Central memory CD8-positive, alpha-beta T cell (primary cell): ENCODE results near the gene PEAK1.

Experiments used
- ATAC-seq: fragments of 150-1000 bp; cut with Tn5 transposase; replicated peaks from 2 replicates; pipeline ENCODE4 v1.10.0; 2022; ENCODE audit warnings: mild to moderate bottlenecking, moderate FRiP score, moderate number of reproducible peaks; ENCODE audit not compliant: poor library complexity, severe bottlenecking; ENCODE audit errors: extremely low read depth
- DNase-seq, 2 donors: peaks; one replicate each; pipeline ENCODE4 v3.0.0; 2021; ENCODE audit warnings: low spot score in 2 of 2
- H3K27ac Mint-ChIP-seq: one replicate; pipeline ENCODE4 v1.8.0; 2022; ENCODE audit warnings: low read depth, mild to moderate bottlenecking, moderate library complexity, mixed read lengths
- H3K27me3 Mint-ChIP-seq: one replicate; pipeline ENCODE4 v1.8.0; 2022; ENCODE audit warnings: mixed read lengths
- H3K36me3 Mint-ChIP-seq: one replicate; pipeline ENCODE4 v1.8.0; 2022; ENCODE audit warnings: mild to moderate bottlenecking, moderate library complexity, mixed read lengths; ENCODE audit not compliant: insufficient read depth
- H3K4me1 Mint-ChIP-seq: one replicate; pipeline ENCODE4 v1.8.0; 2022; ENCODE audit warnings: mixed read lengths
- H3K4me3 Mint-ChIP-seq: one replicate; pipeline ENCODE4 v1.8.0; 2022; ENCODE audit warnings: mild to moderate bottlenecking, moderate library complexity, mixed read lengths
- H3K9me3 Mint-ChIP-seq: one replicate; pipeline ENCODE4 v1.8.0; 2022; ENCODE audit warnings: mixed read lengths

The PEAK1 gene

DNA sequence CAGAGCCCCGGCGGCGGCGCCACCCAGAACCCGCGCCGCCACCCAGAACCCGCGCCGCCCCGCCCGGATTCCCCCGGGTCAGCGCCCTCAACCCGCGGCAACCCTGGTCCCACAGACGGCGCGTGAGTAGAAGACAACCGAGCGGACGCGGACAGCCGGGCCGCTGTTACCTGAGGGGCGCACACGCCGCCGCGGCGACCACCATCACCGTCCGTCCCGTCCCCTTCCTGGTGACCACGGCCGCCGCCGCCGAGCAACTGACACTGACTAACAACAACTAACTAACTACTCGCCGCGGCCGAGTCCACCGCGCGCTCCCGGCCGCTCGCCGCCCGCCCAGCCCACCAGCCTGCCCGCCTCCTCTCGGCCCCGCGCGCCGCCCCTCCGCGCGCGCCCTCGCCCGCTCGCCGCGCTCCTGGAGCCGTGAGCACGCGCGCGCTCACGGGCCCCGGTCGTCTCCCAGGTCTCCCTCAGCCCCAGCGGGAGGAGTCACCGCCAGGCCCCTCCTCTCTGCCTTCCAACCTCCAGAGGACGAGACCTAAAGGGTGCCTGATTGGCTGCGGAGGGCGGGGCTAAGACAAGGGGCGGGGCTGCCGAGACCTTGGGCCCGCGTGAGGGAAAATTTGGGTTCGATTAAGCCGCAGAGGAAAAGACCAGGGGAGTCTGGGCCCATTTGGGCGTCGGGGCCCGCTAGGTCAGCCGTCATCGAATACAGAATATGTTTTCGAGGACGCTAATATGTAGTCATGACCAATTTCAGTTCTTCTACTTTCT, at the start of gene PEAK1:
PEAK1 (minus strand) TSS at position 269 of the 774 bp plus-strand sequence. CDS start 238,178 bp downstream, outside the sequence.
- Mint-ChIP-seq H3K4me3 (peak within 1 kb of the TSS; percentile 99), H3K27ac (peak within 1 kb of the TSS; percentile 98), H3K9me3 (no peaks in the 10 kb centered on the region), H3K4me1 (peaks cover 45% of the 10 kb centered on the region), H3K27me3 (no peaks in the 10 kb centered on the region), H3K36me3 (peaks cover 10% of the 10 kb centered on the region)
- ATAC-seq (peak; percentile 98), DNase-seq (peak; percentile 98)

DNA sequence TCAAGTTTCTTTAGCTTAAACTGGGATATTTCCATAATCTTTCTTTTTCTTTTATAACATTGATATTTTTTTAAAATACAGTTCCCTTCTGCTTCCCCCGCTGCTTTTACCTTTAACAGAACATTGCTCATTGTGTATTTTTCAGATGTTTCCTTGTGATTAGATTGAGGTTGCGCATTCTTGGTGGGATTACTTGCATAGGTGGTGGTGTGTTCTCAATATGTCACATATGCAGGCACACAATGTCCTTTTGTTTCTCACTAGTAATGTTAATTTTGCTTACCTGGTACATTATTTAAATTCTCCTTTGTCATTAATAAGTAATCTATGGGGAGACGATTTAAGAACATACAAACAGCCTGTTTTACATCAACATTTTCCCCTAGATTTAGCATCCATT, 49.0 kb upstream of the PEAK1 start:
- H3K9me3 Mint-ChIP-seq = no peaks in the 10 kb centered on the region

GRCh38 chr15:77466521-77466920, 46.6 kb upstream of the PEAK1 start:
- Mint-ChIP-seq H3K4me1 (peaks cover 6% of the 10 kb centered on the region), H3K27me3 (no peaks in the 10 kb centered on the region), H3K36me3 (peaks cover 39% of the 10 kb centered on the region), H3K4me3 (no peak overlapping the region), H3K9me3 (no peaks in the 10 kb centered on the region), H3K27ac (no peak overlapping the region)
- DNase-seq (no peak), ATAC-seq (no peak)

More for the DNA sequence above, 49.0 kb upstream of the PEAK1 start:
- no peak overlapping the region for H3K4me3 Mint-ChIP-seq
- DNase-seq (no peak), ATAC-seq (no peak)
- H3K4me1 Mint-ChIP-seq = peaks cover 6% of the 10 kb centered on the region
- no peak overlapping the region for H3K27ac Mint-ChIP-seq
- H3K36me3 Mint-ChIP-seq = peaks cover 52% of the 10 kb centered on the region
- H3K27me3 Mint-ChIP-seq = no peaks in the 10 kb centered on the region

DNA sequence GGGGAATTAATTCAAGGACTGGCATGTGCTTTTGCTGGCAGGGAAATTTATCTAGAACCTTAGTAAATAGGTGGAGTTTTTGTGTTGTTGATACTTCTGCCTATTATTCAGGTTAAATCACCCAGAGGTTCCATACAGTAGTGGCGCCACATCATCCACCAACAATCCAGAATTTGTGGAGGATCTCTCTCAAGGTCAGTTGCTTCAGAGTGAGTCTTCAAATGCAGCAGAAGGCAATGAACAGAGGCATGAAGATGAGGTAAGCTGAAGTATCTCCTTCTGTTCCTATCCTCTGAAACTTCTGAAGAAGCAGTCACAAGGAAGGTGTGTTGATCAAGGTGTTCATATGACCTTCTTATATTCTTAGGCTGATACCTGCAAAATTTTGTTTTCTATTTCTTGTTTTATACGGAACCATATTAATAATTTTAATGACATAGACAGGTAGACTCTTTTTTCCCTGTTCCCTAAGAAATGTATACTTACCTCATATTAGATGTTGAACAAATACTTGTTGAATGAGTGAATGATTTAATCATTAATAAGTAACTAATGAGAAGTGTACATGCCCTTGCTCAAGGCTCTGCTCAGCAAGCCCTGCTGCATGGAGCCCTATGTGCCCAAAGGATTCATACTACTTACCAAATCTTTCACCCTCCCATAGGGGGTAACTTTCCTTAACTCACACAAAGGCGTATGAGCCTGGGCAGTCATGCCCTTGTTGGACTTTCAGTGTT, 44.4 kb upstream of the PEAK1 start:
- Mint-ChIP-seq H3K9me3 (no peaks in the 10 kb centered on the region), H3K36me3 (peaks cover 36% of the 10 kb centered on the region), H3K4me3 (no peak overlapping the region), H3K27me3 (no peaks in the 10 kb centered on the region), H3K27ac (no peak overlapping the region), H3K4me1 (peaks cover 13% of the 10 kb centered on the region)
- DNase-seq (no peak), ATAC-seq (no peak)

- ATAC-seq = no peak
- no peak for DNase-seq
- no peak overlapping the region for H3K4me3 Mint-ChIP-seq
- H3K36me3 Mint-ChIP-seq = peaks cover 22% of the 10 kb centered on the region
- peaks cover 20% of the 10 kb centered on the region for H3K4me1 Mint-ChIP-seq
- no peaks in the 10 kb centered on the region for H3K27me3 Mint-ChIP-seq
- H3K27ac Mint-ChIP-seq = no peak overlapping the region
- H3K9me3 Mint-ChIP-seq = no peaks in the 10 kb centered on the region
Observed at GRCh38 chr15:77461486-77461885, 41.6 kb upstream of the PEAK1 start.

DNA sequence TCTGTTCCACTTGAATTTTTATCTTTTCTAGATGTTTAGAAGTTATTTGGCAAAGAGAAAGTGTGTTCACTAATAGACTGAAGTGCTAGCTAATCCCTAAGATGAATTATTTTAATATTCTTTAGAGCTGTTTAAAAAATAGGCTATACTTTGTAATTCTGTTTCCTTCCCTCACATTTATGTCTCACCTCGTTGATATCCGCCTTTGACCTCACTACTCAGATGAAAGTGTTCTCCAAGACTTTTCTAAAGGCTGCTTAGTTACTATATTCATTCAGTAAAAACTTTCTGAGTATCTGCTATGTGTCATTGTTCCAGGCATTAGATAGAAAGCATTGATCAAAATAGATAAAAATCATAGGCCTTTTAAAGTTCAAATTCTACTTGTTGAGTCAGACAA, 39.1 kb upstream of the PEAK1 start:
- no peaks in the 10 kb centered on the region for H3K9me3 Mint-ChIP-seq
- no peak for DNase-seq
- H3K36me3 Mint-ChIP-seq = peaks cover 10% of the 10 kb centered on the region
- H3K4me1 Mint-ChIP-seq = peaks cover 36% of the 10 kb centered on the region
- H3K4me3 Mint-ChIP-seq = no peak overlapping the region
- H3K27me3 Mint-ChIP-seq = no peaks in the 10 kb centered on the region
- no peak overlapping the region for H3K27ac Mint-ChIP-seq
- ATAC-seq = no peak

GRCh38 chr15:77457905-77458265, 38.0 kb upstream of the PEAK1 start:
- DNase-seq = no peak
- H3K4me3 Mint-ChIP-seq = no peak overlapping the region
- no peaks in the 10 kb centered on the region for H3K27me3 Mint-ChIP-seq
- peak overlapping the region; percentile 33 for H3K27ac Mint-ChIP-seq
- peaks cover 36% of the 10 kb centered on the region for H3K4me1 Mint-ChIP-seq
- no peaks in the 10 kb centered on the region for H3K9me3 Mint-ChIP-seq
- peaks cover 10% of the 10 kb centered on the region for H3K36me3 Mint-ChIP-seq
- no peak for ATAC-seq

GRCh38 chr15:77457191-77457904, 37.4 kb upstream of the PEAK1 start:
- DNase-seq = no peak
- H3K27me3 Mint-ChIP-seq = no peaks in the 10 kb centered on the region
- no peak overlapping the region for H3K4me3 Mint-ChIP-seq

DNA sequence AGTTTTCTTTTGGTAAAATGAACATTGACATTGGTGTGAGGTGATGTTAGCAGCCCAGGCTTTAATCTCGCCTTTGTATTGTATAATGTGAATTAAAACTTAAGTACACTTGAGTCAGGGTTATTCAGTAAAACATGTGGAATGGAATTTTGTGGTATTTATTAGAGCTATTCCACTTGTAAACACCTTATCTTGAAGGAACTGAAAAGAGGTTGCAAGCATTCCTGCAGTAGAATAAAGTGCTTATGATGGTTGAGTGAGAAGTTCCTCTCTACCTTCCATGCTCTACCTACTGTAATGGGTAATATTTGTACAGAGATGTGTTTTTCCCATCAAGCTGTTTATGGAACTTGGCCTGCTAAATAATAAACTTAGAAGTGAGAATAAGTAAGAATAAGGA, 36.8 kb upstream of the PEAK1 start:
- peaks cover 36% of the 10 kb centered on the region for H3K4me1 Mint-ChIP-seq
- ATAC-seq (no peak), DNase-seq (no peak)
- H3K9me3 Mint-ChIP-seq = no peaks in the 10 kb centered on the region
- H3K4me3 Mint-ChIP-seq = no peak overlapping the region
- H3K27me3 Mint-ChIP-seq = no peaks in the 10 kb centered on the region
- no peak overlapping the region for H3K27ac Mint-ChIP-seq
- peaks cover 10% of the 10 kb centered on the region for H3K36me3 Mint-ChIP-seq

More at GRCh38 chr15:77457191-77457904, 37.4 kb upstream of the PEAK1 start:
- no peaks in the 10 kb centered on the region for H3K9me3 Mint-ChIP-seq
- peaks cover 10% of the 10 kb centered on the region for H3K36me3 Mint-ChIP-seq
- no peak for ATAC-seq
- H3K4me1 Mint-ChIP-seq = peaks cover 36% of the 10 kb centered on the region
- peak overlapping the region; percentile 33 for H3K27ac Mint-ChIP-seq

DNA sequence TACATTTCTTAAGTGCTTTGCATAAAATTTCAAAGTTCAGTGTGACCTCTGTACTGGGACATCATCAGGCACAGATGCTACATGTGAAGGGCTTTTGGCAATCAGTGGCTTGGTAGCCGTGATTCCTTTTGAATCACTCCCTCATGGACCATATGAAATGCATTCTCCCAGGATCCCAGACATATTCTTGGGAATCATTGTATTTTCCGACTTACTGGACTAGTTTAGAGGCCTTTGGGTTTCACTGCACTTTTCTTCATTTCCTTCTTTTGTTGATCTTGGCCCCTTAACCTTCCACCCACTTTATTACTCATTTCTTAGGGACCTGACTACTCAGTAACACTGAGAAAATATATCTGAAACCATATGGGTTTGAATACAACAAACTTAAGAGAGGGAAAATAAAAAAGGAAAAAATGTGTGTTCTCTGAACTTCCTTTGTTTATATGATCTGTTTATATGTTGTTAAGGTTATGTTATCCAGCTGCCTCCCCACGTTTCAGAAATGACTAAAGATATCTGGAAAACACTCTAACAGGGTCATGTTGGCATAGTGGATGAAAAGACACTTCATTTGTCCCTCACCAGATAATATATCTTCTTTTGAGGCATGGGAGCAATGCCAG, 35.9 kb upstream of the PEAK1 start:
- ATAC-seq = no peak
- H3K27ac Mint-ChIP-seq = no peak overlapping the region
- peaks cover 8% of the 10 kb centered on the region for H3K36me3 Mint-ChIP-seq

DNA sequence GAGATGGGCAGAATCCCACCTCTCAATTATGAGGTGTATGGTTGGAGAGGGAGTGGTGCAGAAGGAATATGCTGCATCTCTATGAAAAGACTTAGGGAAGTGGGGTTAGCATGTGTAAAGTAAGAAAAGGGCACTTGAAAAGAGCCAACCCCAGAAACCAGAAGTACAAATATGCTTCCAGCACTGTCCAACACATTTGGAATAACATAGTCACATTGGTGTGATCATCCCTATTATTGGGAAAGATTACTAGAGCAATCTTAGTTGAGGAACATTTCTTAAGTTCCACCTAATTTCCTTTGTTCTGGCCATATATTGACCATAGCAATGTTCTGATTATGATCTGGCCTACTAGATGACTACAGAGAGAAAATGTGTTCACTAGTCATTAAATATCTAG, 35.0 kb upstream of the PEAK1 start:
- H3K27ac Mint-ChIP-seq = no peak overlapping the region
- DNase-seq (no peak), ATAC-seq (no peak)
- peaks cover 29% of the 10 kb centered on the region for H3K4me1 Mint-ChIP-seq
- H3K36me3 Mint-ChIP-seq = peaks cover 7% of the 10 kb centered on the region
- H3K27me3 Mint-ChIP-seq = no peaks in the 10 kb centered on the region
- H3K9me3 Mint-ChIP-seq = no peaks in the 10 kb centered on the region
- H3K4me3 Mint-ChIP-seq = no peak overlapping the region

More for the DNA sequence above, 35.9 kb upstream of the PEAK1 start:
- Mint-ChIP-seq H3K27me3 (no peaks in the 10 kb centered on the region), H3K4me1 (peaks cover 31% of the 10 kb centered on the region), H3K4me3 (no peak overlapping the region), H3K9me3 (no peaks in the 10 kb centered on the region)
- no peak for DNase-seq

- ATAC-seq (no peak), DNase-seq (no peak)
- peaks cover 29% of the 10 kb centered on the region for H3K4me1 Mint-ChIP-seq
- peaks cover 4% of the 10 kb centered on the region for H3K36me3 Mint-ChIP-seq
- H3K9me3 Mint-ChIP-seq = no peaks in the 10 kb centered on the region
- H3K27ac Mint-ChIP-seq = no peak overlapping the region
- no peaks in the 10 kb centered on the region for H3K27me3 Mint-ChIP-seq
- no peak overlapping the region for H3K4me3 Mint-ChIP-seq
Observed at GRCh38 chr15:77454265-77454664, 34.4 kb upstream of the PEAK1 start.
